GM23338 (cell line): ENCODE results near the gene ZBP1. TPM values are rescaled to one million over a fixed set of nuclear protein-coding genes. Genes with fewer than 3 reads are reported as not detected.

Experiments
- CTCF ChIP-seq, 2 experiments: fragments of 200-600 bp in 1 of 2; sonication (generic) in 1 of 2; conservative IDR thresholded peaks; 2 replicates each; pipeline versions ENCODE4 v1.5.1 to v1.6.1; 2016 to 2017; ENCODE audit warnings: antibody characterized with exemption in 2 of 2, low read depth in 2 of 2, mild to moderate bottlenecking in 2 of 2, moderate library complexity in 1 of 2
- NANOG ChIP-seq: IDR thresholded peaks from 2 replicates; pipeline ENCODE4 v1.6.1; 2016; ENCODE audit warnings: antibody characterized with exemption, borderline replicate concordance
- STAT1 ChIP-seq: IDR thresholded peaks from one replicate; pipeline ENCODE4 v1.6.1; 2016; ENCODE audit warnings: antibody characterized with exemption; ENCODE audit not compliant: unreplicated experiment
- polyA plus RNA-seq: library from polyadenylated mRNA; unstranded; fragments of >200 nt; fragmentation: Nextera tagmentation; extraction: Ambion mirVana; gene quantifications from 2 replicates; pipeline ENCODE4 v1.2.1, GENCODE V29; 2016
- total RNA-seq: library from RNA; depleted of rRNA; stranded (reverse); fragments of >200 nt; shearing (Covaris generic); gene quantifications from 2 replicates; pipeline ENCODE4 v1.2.3, GENCODE V29; 2014
- TF ChIP-seq, protein P1 (sequence below): fragments of 250-450 bp; sonication (Bioruptor Pico); IDR thresholded peaks from 2 replicates; pipeline ENCODE4 v1.5.0; 2020; ENCODE audit warnings: mild to moderate bottlenecking, moderate library complexity
- TF ChIP-seq, protein P2 (sequence below): IDR thresholded peaks from 2 replicates; pipeline ENCODE4 v1.6.1; 2016; ENCODE audit warnings: antibody characterized with exemption

The ZBP1 gene
- total and polyA plus RNA-seq, 2 experiments from 2014 or later, result not detected

DNA sequence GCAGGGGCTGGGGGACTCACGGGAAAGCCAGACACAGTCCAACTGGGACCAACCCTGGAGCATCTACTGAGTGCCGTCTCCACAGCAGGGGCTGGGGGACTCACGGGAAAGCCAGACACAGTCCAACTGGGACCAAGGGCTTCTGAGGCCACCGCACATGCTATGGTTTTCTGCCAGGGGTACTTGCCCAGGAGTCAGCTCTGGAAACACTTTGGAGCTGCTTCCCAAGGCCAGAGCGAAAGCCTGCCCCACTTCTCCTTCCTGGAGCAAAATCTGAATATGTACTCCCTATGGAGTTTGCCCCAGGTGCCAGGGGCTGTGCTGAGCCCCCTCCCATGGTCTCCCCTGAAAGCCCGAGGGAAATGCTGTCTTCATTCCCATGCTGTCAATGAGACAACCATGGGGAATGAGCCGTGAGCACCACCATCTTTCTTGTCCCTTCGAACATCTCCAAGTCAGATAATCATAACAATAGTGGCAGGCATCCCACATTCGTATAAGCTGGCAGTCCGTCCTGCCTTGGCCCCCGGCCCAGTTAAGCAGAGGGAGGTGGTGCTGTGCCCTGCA lies 40.8 kb downstream of the ZBP1 start (continued):
- TF ChIP-seq, protein P1, sequence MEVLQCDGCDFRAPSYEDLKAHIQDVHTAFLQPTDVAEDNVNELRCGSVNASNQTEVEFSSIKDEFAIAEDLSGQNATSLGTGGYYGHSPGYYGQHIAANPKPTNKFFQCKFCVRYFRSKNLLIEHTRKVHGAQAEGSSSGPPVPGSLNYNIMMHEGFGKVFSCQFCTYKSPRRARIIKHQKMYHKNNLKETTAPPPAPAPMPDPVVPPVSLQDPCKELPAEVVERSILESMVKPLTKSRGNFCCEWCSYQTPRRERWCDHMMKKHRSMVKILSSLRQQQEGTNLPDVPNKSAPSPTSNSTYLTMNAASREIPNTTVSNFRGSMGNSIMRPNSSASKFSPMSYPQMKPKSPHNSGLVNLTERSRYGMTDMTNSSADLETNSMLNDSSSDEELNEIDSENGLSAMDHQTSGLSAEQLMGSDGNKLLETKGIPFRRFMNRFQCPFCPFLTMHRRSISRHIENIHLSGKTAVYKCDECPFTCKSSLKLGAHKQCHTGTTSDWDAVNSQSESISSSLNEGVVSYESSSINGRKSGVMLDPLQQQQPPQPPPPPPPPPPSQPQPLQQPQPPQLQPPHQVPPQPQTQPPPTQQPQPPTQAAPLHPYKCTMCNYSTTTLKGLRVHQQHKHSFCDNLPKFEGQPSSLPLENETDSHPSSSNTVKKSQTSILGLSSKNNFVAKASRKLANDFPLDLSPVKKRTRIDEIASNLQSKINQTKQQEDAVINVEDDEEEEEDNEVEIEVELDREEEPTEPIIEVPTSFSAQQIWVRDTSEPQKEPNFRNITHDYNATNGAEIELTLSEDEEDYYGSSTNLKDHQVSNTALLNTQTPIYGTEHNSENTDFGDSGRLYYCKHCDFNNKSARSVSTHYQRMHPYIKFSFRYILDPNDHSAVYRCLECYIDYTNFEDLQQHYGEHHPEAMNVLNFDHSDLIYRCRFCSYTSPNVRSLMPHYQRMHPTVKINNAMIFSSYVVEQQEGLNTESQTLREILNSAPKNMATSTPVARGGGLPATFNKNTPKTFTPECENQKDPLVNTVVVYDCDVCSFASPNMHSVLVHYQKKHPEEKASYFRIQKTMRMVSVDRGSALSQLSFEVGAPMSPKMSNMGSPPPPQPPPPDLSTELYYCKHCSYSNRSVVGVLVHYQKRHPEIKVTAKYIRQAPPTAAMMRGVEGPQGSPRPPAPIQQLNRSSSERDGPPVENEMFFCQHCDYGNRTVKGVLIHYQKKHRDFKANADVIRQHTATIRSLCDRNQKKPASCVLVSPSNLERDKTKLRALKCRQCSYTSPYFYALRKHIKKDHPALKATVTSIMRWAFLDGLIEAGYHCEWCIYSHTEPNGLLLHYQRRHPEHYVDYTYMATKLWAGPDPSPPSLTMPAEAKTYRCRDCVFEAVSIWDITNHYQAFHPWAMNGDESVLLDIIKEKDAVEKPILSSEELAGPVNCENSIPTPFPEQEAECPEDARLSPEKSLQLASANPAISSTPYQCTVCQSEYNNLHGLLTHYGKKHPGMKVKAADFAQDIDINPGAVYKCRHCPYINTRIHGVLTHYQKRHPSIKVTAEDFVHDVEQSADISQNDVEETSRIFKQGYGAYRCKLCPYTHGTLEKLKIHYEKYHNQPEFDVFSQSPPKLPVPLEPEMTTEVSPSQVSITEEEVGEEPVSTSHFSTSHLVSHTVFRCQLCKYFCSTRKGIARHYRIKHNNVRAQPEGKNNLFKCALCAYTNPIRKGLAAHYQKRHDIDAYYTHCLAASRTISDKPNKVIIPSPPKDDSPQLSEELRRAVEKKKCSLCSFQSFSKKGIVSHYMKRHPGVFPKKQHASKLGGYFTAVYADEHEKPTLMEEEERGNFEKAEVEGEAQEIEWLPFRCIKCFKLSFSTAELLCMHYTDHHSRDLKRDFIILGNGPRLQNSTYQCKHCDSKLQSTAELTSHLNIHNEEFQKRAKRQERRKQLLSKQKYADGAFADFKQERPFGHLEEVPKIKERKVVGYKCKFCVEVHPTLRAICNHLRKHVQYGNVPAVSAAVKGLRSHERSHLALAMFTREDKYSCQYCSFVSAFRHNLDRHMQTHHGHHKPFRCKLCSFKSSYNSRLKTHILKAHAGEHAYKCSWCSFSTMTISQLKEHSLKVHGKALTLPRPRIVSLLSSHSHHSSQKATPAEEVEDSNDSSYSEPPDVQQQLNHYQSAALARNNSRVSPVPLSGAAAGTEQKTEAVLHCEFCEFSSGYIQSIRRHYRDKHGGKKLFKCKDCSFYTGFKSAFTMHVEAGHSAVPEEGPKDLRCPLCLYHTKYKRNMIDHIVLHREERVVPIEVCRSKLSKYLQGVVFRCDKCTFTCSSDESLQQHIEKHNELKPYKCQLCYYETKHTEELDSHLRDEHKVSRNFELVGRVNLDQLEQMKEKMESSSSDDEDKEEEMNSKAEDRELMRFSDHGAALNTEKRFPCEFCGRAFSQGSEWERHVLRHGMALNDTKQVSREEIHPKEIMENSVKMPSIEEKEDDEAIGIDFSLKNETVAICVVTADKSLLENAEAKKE (CRISPR knock-in tag), result no peak
- TF ChIP-seq STAT1 (no peak), NANOG (no peak), CTCF (conservative IDR thresholded peaks at IDR 0.05; ENCODE audit: low read depth in 2 of 2) (no peak)
- TF ChIP-seq, protein P2, sequence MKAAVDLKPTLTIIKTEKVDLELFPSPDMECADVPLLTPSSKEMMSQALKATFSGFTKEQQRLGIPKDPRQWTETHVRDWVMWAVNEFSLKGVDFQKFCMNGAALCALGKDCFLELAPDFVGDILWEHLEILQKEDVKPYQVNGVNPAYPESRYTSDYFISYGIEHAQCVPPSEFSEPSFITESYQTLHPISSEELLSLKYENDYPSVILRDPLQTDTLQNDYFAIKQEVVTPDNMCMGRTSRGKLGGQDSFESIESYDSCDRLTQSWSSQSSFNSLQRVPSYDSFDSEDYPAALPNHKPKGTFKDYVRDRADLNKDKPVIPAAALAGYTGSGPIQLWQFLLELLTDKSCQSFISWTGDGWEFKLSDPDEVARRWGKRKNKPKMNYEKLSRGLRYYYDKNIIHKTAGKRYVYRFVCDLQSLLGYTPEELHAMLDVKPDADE, result no peak
